HuH-7 (cell line): Measurements from ENCODE around the gene RASSF7.
"Not testable (repeated sequence)": the region's sequence is repeated elsewhere in the genome, so short reads cannot be mapped to it uniquely, and the experiment has no call there.

ENCODE experiments used
- DNase-seq: peaks from one replicate; pipeline ENCODE4 v3.0.0; 2011; ENCODE audit warnings: low spot score

RASSF7 gene

DNA sequence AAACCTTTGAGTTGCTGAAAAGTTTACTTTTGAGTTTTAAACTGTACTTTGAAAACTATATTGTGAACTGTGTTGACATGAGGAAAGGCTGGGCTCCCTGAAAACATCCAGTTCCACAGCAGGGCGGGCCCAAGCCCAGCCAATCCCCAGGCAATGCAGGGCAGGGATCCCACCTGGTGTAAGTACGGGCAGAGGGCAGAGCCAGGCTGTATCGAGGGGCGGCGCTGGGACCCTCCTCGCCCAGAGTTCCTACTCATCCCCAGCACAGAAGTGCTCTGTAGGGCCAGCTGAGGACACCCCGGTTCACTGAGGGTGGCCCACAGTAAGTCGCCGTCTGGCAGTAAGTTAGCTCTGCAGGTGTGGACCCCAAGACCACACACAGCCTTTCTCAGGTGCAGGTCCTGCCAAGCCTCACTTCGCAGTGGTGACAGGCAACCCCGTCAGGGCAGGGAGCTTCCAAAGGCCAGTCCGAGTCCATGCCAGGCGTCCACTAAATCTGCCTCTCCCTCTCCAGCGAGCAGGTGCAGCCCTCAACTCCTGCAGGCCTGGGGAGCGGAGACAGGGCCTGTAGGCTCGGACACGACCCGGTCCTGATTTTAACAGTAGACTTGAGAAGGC, 6.3 kb downstream of the RASSF7 start:
- no peak for DNase-seq

GRCh38 chr11:567629-568292, 7.0 kb downstream of the RASSF7 start:
- DNase-seq, result peak; percentile 46

- peak; percentile 95 for DNase-seq
Observed at GRCh38 chr11:568306-569157, 7.8 kb downstream of the RASSF7 start.

DNA sequence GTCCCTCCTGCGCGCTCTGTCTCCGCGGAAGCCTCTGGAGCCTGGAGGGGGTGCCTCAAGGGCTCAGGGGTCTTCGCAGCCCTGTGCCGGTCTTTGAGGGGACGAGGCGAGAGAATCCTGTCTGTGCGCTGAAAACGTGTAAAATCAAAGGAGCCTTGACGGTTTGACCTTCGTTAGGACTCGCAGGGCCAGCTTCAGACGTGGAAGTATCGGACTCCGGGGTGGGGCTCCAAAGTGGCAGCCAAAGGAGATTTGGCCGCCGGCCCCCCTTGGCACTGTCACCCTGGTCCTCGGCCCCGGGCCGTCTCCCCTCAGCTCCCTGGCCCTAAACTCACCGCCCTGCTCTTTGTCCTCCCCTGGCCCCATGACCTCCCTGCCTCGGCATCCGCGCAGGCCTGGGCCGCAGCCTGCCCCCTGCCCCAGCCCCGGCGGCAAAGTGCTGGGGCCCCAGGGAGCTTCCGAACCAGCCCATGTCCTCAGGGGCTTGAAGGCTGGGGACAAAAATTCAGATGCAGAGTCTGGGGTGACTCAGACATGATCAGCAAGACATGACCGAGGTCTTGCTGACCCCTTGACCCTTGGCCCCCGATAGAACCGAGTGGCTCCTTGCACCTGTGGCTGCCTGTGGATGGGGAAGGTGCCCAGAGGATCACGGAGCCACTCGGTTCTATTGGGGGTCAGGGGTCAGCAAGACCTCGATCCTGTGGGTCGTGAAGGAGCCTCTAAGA, 8.6 kb downstream of the RASSF7 start:
- no peak for DNase-seq

GRCh38 chr11:571802-572185, 11.0 kb downstream of the RASSF7 start:
- DNase-seq, result no peak

DNA sequence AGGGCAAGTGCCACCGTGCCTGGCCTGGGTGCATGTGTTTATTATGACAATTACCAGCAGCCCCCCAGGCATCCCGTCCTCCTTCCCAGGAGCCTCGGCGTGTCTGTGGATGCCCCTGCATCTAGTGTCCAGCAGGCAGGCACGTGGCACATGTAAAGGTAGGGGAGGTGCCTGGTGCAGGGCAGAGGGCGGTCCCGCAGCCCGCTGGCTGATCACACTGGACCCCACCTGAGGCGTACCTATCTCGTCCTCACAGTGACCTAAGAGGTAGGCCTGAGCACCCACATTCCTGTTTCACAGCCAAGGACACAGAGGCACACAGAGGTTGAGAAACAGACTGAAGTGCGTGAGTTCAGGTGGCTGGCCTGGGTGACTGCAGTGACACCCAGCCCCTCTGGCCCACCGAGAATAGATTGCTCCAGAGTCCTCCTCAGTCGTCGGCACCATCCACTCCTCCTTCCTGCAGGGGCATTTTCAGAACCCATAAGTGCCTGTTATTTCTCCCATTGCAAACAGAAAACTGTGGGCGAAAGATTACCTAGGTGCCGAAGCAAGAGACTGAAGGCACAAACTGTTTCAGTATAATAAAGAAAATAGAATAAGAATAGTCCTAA, 12.5 kb downstream of the RASSF7 start:
- DNase-seq, result no peak

DNA sequence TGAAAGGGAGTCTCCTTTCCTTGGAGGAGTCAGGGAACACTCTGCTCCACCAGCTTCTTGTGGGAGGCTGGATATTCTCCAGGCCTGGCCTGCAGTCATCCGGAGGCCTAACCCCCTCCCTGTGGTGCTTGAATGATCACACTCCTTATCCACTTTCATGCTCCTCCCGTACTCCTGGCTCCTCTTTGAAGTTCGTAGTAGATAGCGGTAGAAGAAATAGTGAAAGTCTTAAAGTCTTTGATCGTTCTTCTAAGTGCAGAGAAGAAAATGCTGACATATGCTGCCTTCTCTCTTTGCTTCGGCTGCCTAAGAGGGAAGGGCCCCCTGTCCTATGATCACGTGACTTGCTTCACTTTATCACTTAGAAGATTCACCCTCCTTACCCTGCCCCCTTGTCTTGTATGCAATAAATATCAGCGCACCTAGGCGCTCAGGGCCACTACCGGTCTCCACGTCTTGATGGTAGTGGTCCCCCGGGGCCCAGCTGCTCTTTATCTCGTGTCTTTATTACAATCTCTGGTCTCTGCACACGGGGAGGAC, 13.3 kb downstream of the RASSF7 start:
- not testable (repeated sequence) for DNase-seq

DNA sequence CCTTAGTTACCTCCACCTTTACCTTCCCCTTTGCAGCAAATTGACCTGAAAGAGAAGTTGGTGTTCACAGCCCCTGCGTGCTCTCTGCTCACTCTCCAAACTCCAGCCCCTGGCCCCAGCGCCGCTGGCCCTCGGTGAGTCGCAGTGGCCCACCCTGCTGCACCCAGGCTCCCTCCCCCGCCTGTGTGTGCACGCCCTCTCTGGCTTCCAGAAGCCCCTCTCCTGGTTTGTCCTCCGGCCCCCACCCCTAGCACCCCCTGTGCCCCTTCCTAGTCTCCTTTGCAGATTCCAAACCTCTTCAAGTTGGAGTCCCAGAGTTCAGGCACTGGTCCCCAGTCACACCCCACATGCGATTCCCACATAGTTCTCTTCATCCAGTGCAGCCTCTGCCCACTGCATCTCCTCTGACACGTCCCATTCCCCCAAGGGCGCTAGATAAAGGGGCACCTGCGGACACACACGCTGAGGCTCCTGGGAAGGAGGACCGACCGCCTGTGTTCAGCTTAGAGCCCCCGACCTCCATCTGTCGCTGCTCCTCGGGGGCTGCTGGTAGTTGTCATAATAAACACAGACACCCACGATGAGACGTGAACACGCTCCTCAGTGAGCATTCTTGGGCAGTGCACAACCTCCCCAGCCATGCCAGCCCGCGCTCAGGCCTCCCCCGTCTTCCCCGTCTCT, 14.0 kb downstream of the RASSF7 start:
- DNase-seq, result no peak

- DNase-seq, result peak; percentile 86
Observed at GRCh38 chr11:575313-575995, 14.7 kb downstream of the RASSF7 start.

GRCh38 chr11:575996-576768, 15.4 kb downstream of the RASSF7 start, which contains the start of gene PHRF1:
TSS of gene PHRF1 (plus strand) at chr11:576470. CDS start at chr11:581513, 5,043 bp downstream.
- peak; percentile 96 for DNase-seq

DNA sequence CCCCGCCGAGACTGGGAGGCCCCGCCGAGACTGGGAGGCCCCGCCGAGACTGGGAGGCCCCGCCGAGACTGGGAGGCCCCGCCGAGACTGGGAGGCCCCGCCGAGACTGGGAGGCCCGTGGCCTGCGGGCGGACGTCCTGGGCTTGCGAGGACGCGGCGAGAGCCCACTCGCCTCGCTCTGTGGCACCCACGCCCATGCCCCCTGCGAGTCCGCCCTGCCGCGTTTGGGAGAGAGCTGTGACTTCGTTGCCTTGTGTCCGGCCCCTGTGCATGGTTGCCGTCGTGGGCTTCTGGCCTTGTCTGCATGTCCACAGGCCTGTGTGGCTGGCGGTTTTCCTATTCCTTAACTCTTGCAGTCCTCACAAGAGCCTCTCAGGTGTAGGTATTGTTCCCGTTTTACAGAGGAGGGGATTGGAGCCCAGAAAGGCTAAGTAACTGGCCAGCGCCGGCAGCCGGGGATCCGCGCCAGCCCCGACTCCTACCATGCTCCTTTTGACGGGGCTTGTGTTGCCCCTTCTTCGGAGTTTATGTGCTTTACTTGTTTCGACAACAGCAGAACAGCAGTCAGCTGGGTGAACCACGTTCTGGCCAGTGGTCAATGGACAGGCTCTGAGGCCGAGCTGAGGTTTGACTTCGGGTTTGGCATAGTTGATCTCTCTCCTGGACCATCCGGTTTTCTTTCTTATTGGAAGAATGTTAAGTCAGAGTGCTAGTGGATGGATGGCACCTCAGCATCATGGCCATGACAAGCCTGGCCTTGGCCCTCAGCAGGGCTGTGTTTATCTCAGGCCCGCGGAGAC, 16.2 kb downstream of the RASSF7 start:
- no peak for DNase-seq

GRCh38 chr11:577611-577894, 16.8 kb downstream of the RASSF7 start:
- no peak for DNase-seq

- DNase-seq, result no peak
Observed at GRCh38 chr11:578276-579035, 17.7 kb downstream of the RASSF7 start.

- DNase-seq, result no peak
Observed at GRCh38 chr11:579830-580601, 19.2 kb downstream of the RASSF7 start.

- DNase-seq, result no peak
Observed at GRCh38 chr11:581342-581741, 20.6 kb downstream of the RASSF7 start.

DNA sequence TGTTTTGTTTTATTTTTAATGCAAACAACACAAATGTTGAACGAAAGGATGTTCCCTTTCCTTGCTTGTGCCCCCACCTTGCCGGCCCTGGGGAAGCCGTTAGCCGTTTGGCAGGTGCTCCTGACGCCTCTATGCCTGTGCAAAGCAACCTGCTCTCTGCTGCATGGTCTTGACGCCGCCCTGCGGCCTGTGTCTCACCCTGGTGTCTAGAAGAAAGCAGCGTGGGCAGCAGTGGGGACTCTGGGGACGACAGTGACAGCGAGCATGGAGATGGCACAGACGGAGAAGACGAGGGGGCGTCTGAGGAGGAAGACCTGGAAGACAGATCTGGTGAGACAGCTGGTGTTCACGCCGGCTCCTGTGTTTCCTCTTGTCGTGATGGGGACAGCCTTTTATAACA, 21.0 kb downstream of the RASSF7 start:
- no peak for DNase-seq

GRCh38 chr11:584287-584686, 23.5 kb downstream of the RASSF7 start:
- no peak for DNase-seq
